Occipital lobe (tissue), 2 donors: ENCODE results near the gene KCTD12. TPM values are rescaled to one million over a fixed set of nuclear protein-coding genes. Genes with fewer than 3 reads are reported as not detected.

Source experiments
- DNase-seq: peaks from one replicate; lab custom pipeline; 2025; lab: John Stamatoyannopoulos, UW
- total RNA-seq: library from RNA; depleted of rRNA; stranded (reverse); fragments of >200 nt; gene quantifications from one replicate; pipeline ENCODE4 v1.2.3, GENCODE V29; 2014

The KCTD12 gene
- total RNA-seq, 1 donor from 2014 or later = 170 TPM

DNA sequence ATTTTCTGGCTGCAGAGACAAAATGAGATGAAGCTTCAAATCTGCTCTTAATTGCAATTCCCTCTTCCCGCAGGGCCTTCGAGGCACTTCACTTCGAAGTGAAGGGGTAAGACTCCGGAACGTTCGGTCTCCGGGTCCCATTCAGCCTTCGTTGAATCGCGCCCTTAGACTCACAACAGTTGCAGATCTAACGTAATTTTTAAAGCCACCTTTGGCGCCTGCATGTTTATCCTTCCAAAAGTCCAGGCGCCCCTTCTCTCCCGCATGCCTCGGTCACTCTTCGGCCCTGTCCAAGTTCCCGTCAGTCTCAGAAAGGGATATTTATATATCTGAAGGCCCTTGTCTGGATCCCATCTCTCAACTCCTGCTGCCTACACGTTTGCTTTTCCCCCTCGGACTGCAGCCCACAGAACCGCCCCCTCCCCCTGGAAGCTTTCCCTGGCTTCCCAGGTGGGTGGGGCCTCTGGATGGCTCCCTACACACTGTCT, 915 bp upstream of the KCTD12 start:
- no peak for DNase-seq

DNA sequence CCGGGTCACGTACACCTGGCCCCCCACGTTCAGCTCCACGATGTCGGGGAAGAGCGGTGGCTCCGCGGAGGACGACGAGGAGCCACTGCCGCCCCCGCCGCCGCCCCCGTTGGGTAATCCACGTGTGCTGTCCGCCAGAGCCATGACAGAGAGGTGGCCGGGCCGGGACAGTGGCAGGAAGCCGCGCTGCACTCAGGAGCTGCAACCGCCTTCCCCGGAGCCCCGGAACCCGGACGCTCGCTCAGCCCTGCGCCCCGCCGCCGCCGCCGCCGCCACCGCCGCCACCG, 257 bp downstream of the KCTD12 start:
- no peak for DNase-seq

DNA sequence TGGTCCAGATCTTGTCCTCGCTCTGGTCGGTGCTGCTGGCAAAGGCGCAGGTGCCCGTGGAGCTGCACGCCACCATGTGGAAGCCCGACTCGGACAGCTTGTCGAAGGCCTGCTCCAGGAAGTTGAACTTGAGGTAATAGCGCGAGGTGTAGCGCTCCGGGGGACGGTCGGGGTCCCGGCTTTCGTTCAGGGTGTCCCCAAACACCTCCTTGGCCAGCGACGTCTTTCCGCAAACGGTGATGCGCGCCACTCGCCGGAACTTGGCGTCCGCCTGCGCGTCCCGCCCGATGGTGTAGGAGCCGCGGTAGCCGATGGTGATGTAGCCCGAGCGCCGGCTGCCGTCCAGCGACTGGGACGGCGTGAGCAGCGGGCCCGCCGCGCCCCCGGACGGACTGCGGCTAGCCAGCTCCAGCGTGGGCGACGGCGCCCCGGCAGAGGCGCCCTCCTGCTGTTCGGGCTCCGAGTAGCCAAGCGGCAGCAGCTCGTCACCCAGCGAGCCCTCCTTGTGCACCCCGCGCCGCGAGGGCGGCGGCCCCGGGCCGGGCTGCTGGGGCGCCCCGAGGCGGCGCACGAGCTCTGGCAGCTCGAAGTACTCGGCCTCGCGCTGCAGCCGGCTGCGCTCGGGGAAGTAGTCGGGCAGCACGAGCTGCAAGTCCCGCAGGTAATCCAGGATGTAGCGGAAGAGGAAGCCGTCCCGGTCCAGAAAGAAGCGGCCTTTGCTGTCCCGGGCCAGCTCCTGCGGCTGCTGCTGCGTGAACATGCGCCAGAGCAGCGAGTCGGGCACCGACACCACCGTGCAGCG, 801 bp downstream of the KCTD12 start:
- DNase-seq = peak; percentile 53

DNA sequence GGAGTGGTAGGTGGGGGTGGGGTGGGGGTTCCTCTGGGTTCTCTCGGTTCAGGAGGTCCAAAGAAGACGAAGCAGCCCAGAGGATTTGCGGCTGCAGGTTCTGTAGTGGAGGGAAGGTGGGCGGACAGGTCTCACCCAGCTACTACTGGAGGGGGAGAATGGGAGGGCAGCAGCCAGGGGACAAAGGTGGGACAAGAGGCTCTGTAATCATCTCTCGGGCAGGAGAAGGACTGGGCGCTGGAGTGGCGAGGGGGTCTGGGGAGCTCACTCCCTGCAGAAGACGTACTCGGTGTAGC, 1.4 kb downstream of the KCTD12 start:
- no peak for DNase-seq

DNA sequence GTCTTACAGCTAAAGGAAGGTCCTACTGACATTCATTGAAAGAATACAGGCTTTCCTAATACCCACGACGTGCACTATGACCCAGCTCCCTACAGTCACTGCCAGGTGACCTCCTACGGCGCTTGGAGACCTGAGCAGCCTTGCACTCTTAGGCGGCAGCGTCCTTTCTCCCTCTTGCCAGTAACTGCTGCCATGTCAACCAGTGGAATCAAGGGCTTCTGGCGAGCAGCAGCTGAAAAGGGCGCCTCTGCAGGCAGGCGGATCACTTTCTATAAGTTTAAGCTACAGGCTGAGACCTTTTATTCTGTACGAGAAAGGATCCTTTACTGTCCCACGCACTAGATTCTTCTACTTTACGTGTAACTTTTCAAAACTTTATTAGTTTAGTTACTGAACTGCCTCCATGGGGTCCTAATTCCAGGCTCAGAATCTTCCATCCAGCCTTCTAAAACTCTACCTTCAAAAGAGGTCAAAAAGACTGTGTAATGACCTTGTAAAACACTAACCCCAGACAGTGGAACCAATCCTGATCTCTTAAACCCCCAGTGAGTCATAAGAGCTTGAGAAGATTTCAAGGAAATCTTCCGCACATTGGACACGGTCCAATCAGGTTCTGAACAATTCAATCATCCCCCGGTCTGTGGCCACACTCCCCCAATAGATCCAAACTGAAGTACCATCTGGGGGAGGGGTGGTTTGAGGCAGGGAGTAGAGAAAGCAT, 1.9 kb downstream of the KCTD12 start:
- DNase-seq = peak; percentile 6

DNA sequence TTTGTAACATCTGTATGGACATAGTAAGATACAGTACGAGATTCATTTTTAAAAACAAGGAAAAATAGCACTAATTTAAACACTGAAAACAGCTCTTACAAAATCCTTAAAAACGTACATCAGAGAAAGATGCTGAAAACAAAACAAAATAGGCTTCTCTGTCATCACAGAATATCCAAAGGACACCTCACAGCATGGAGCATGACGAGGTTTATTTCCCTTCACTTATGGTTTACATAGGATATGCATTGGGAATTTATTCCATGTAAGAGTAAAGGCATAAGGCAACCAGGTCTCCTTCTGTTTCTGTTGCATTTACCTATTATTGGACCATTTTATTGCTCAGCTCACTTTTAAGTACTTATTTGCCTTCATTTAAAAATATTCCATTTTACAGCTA, 3.0 kb downstream of the KCTD12 start:
- no peak for DNase-seq

DNA sequence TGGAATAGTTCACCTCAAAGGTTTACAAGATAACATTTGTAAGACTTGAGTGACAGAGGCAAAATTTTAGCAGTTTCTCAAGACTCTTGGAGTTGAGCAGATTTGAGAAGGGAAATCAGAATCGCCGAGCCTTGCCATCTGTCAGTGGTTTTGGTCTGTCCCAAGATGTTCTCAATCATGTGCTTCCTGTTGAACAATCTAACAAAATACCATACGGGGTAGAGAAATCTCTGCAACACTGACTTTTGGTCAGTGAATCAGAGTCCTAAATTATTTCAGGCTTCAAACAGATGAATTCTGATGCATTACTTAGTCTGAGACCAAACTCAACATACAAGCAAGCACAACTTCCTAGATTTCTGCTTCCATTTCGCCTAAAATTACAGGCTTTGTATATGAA, 3.8 kb downstream of the KCTD12 start:
- no peak for DNase-seq

DNA sequence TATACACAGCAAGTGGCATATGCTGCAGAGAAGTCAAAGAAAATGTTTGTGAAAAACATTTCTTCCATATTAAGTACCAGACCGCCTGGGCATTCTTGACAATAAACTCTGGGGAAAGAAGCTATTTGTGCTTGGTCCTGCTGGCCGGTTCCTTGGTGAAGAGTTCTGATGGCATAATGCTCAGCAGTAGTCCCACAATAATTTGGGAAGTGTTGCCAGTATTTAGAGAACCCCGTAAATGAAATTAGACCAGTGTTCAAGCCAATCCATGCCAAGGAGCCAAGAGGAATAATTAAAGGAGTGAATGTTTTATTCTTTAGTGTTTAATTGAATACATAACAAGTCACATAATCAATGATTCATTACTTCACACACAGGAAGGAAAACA, 6.3 kb downstream of the KCTD12 start:
- DNase-seq = no peak

DNA sequence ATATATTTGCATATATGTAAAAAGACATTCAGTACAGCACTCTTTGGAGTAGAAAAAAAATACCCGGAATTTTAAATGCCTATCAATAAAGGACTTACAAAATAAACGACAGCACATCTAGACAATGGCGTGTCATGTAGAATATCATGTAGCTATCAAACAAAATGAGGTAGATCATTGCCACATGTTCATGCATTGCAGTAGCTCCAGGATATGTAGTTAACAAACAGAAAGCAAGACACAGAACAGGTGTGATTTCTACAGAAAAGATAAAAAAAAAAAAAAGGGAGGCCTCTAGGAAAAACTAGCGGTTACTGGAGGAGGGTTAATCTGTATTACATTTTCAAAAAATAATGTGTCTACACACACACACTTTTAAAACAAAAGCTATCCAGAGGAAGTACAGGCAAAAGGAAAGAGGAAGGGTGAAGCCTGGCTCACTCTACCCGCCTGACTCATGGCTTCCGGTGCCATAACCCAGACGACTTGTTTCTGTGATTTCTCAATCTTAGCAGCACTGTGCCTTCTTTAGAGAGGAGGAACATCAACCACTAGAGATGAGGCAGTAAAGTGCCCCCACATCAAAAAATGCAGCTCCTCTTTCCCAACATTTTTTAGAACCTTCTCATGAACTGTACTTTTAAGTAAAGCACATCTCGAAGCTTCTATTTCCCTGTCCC, 6.9 kb downstream of the KCTD12 start:
- peak; percentile 2 for DNase-seq

DNA sequence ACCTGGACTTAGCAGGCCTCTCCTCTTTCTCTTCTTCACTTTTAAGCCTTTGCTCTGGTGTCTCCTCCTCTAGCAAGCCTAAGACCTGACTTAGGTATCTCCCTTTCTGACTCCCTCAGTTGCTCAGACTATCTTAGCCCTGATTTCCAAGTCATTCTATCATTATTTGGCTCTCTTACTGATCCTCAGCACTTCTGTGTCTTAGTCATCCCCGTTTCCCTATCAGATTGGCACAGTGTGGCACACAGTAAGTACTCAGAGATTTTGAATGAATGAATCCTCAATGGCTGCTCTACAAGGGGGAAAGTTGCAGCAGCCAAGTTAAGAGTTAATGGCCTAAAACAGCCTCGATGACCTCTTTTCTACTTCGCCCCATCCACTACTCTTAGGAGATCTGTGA, 8.2 kb downstream of the KCTD12 start:
- no peak for DNase-seq

DNA sequence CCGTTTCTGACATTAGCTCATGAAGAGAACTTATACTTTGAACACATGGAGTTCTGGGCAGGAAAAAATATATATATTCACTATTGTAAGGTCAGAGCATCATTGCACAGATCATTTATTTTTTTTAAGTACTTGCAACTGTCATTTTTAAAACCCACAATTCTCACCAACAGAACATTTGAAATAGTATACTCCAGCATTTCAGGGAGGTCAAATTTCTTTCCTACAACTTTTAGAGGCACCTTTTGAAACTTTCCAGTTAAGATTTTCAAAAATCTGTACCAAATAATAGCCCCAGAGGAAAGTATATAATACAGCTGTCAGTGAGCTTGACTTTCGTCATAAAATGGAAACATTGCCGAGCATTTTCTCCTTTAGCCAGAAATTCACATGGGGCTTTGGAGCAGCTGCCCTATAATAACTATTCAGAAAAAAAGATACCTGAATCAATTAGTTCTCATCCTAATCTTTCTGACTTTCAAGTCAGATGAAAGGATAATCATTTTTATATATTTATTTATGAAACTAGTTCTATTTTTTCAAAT, 10.9 kb downstream of the KCTD12 start:
- no peak for DNase-seq

DNA sequence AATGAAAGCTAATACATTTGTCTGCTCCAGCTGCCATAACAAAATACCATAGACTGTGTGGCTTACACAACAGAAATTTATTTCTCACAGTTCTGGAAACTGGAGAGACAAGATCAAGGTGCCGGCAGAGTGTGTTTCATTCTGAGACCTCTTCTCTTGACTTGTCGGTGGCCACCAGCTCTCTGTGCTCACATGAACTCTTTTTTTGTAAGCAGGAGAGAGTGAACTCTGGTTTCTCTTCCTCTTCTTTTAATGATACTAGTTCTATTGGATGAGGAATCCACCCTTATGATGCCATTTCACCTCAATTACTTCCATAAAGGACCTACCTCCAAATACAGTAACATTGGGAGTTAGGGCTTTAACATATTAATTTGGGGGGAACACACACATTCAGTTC, 11.7 kb downstream of the KCTD12 start:
- DNase-seq = no peak

DNA sequence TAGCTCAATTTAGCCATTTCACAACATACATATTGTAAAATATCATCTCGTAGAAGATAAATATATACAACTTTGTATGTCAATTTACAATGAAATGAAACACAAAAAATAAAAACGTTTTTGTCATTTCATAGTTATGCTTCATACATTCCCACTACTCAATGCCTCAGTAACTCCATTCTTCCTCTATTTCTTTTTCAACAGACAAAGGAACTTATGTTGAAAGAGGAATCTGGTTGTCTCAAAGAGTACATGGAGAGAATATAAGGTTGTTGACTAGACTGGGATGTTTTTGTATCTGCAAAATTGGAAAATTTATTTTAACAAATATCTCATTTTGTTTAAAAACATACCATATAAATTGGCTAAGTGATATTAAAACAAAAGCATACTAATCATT, 12.8 kb downstream of the KCTD12 start:
- DNase-seq = no peak

DNA sequence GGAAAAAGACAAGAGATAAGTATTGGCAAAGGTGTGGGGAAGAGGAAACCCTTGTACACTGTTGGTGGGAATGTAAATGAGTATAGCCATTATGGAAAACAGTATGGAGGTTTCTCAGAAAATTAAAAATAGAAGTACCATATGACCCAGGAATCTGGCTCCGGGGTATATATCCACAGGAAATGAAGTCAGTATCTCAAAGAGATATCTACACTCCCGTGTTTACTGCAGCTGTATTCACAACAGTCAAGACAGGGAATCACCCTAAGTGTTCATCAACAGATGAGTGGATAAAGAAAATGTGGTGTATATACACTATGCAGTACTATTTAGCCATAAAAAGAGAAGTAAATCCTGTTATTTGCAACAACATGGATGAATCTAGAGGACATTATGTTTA, 13.5 kb downstream of the KCTD12 start:
- no peak for DNase-seq

DNA sequence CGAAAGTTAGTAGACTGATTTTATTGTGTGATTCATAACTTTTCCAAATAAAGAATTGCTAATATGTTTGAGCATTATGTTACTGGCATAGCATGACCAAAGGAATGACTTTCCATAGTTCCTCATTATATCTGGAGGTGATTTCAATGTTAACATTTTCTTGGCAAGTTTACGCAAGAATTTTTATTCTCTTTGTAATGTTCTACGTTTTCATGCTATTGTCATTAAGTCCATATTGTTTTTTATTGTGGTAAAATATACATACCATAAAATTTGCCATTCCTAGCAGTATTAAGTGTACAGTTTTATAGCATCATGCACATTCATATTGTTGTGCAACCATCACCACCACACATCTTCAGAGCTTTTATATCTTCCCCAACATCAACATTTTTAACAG, 14.8 kb downstream of the KCTD12 start:
- no peak for DNase-seq

DNA sequence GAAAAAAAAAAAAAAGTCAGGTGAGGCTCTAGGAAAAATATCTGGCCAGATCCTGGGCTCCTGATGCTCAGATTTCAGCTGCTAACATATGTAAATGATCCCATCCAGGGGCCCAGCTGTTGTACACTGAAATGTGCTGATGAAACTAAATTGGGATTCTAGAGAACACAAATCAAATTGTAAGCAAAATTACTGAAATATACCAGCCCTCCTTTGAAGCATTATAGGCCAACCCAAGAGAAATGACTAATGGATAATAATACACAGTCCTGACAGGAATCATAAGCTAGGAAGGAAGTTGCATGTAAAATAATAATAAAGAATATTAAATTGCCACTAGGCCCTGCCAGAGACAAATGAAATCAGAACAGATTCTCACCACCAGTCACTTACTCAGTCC, 17.8 kb downstream of the KCTD12 start:
- no peak for DNase-seq

DNA sequence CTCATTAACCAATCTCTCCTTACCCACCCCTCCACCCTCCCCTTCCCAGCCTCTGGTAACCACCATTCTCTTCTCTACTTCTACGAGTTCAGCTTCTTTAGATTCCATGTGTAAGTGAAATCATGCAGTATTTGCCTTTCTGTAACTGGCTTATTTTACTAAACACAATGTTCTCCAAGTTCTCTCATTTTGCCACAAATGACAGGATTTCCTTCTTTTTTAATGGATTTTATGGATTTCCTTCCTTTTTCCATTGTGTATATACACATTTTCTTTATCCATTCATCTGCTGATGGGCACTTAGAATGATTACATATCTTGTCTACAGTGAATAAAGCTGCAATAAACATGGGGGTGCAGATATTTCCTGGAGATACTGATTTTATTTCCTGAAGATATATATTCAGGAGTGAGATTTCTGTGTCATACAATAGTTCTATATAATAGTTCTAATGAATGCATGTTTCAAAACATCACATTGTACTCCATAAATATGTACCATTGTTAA, 20.2 kb downstream of the KCTD12 start:
- no peak for DNase-seq

DNA sequence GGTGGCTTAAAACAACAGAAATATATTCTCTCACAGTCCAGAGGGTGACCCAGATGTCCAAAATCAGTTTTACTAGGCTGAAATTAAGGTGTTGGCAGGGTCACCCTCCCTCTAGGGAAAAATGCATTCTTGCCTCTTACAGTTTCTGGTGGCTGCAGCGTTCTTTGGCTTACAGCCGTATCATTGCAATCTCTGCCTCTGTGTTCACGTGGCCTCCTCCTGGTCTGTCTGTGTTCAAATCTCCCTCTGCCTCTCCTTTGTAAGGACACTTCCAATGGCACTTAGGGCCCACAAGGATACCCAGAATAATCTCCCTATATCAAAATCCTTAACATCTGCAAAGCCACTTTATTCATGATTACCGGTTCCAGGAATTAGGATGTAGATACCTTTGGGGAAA, 21.1 kb downstream of the KCTD12 start:
- DNase-seq = no peak

DNA sequence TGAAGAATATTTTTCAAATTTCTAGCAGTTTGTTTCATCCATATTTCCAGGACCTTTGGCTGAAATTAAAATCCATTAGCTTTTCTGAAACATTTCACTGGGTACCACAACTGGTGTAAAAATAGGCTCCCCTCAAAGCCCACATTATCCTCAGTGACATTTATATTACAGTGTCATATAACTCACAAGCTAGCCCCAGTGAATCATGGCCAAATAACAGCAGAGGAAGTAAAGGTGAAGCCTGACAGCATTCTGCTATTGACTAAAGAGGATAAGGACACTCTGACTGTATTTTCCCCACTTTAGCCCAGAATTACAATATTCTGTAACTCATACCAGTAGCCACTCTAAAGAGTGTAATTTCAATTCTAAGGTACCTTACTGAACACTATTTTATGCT, 21.9 kb downstream of the KCTD12 start:
- DNase-seq = no peak

DNA sequence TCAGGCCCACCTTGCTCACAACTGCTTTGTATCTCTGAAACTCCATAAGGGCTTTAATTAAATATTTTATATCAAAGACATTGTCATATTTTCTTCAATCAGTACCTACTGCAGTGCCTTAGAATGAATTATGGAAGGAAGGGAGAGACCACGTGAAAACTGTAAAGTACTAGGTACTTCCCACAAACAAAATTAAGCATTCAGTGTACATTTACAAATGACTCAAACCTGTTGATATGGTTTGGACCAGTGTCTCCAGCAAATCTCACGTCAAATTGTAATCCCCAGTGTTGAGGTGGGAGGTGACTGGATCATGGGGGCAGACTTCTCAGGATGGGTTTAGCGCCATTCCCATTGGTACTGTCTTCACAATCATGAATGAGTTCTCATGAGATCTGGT, 23.2 kb downstream of the KCTD12 start:
- DNase-seq = no peak

DNA sequence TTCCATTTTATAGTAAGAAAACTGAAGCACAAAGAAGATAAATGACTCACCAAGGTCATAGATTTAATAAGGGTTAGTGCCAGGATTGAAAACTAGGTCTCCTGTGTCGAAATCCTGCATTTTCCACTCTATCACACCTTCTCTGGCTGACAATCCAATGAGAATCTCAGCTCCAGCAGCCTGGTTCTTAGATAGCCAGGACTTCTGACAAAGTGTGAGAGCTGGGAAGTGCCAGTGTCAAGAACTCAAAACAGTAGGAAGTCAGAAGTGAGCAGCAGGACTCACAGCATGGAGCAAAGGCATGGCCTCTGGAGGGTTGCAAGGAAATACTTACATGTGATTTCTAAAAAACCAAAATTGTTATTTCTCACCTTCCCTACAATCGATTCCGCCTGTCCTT, 24.3 kb downstream of the KCTD12 start:
- no peak for DNase-seq

DNA sequence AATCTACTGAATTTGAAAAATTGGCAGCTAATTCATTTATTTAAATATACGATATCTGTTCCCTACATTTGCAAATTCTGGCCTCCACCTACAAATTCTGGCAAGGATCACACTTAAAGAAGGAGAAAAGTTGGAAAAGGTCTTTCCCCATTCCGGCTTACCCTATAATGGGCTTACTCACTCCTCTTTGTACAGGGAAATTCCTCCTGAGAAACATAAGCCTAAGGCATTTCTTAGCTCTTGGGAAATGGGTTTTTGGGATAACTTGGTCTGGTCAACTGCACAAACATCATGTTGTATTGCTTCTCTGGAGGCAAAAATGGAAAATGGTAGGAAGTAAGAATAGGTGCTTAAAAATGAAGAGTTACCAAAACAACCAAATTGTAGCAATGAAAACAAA, 25.5 kb downstream of the KCTD12 start:
- no peak for DNase-seq
